ENCODE data around the gene KLHL24.

GRCh38 chr3:183698756-183699155, 63.3 kb downstream of the KLHL24 start:
- TF ChIP-seq EP300 (IDR thresholded peaks at IDR 0.05; ENCODE audit: low read depth) (no peak), CTCF (IDR thresholded peaks at IDR 0.05) (no peak)
